ENCODE measurements around the gene RTL10. TPM values are rescaled to one million over a fixed set of nuclear protein-coding genes. Genes with fewer than 3 reads are reported as not detected.
"Not testable (repeated sequence)": the region's sequence is repeated elsewhere in the genome, so short reads cannot be mapped to it uniquely, and the experiment has no call there.

RTL10 gene
- polyA plus RNA-seq, 1 donor: 19.5 TPM

DNA sequence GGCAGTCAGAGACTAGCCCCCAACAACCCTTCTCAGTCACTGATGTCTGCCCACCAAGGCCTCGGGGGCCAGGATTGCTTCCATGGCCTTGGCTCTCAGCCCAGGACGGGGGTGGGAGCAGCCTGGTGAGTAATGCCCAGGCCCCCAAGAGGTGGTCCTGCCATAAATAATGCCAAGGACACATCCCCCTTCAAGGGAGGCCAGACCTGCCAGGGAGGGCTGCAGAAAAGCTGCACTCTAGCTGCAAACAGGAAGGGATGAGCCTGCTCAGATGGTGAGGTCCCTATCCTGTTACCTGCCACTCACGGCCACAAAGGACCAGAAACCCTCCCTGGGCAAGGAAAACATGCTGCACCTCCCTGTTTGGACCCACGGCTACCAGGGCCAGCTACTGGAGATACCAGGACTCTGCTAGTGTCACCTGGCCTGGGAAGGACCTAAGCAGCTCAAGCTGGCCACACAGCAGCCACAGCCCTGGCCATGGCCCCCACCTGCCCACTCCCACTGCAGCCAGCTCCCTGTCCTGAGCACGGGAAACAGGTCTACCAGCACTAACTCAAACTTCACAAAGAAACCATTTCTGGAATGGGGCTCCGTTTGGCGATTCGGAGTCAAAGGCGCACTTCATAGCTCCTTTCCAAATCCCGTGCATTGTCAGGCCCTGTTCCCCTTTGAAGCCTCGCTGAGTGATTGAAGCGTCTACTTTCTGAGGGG lies 12.1 kb downstream of the RTL10 start:
- no peak overlapping the region for H3K27ac ChIP-seq (ENCODE audit: low read length)
- peaks cover 7% of the 10 kb centered on the region for H3K36me3 ChIP-seq (ENCODE audit: control insufficient read depth, insufficient read depth, low read length)
- WGBS (ENCODE audit: insufficient coverage, low lambda C conversion rate): 100% methylated on average over 1 of the region's 12 CpGs
- no peak for DNase-seq
- H3K27me3 ChIP-seq (ENCODE audit: control insufficient read depth, insufficient read depth, low read length): no peaks in the 10 kb centered on the region
- no peaks in the 10 kb centered on the region for H3K4me1 ChIP-seq (ENCODE audit: control insufficient read depth, insufficient read depth, low read length)
- no peak overlapping the region for H3K4me3 ChIP-seq (ENCODE audit: low read length)
- peaks cover 2% of the 10 kb centered on the region for H3K9me3 ChIP-seq (ENCODE audit: control insufficient read depth, low read depth, low read length)

DNA sequence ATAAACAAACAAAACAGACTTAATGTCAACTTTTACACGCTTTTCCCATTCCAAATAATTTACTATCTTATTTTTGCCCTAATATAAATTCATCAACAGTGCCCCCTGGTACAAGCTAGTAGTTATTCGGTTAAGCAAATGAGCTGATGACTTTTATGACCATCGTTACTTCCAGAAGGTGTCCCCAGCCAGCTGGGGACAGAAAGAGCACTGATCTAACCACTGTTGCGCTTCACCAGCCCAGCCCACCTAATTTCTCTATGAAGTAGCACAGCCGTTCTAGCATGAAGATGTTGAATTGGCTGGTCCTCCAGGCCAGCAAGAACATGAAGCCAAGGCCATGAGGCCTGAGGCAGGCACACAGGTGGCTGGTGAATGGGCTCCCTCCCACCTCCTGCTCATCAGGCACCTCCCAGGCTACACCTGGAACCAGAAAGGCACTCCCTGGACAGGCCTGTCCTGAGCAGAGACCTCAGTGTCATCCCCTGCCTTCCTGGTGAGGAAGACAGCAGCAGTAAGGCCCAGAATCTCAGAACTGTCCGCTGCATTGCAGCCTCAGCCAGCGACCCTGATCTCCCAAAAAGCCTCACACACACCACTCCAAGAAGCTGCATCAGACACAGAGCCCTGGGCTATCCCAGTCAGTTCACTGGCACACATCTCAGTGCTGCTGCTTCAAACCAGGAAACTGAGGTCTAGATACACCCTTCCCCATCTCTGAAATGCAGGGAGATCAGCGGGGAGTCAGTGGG lies 12.9 kb downstream of the RTL10 start:
- Histone ChIP-seq H3K9me3 (ENCODE audit: control insufficient read depth, low read depth, low read length) (no peaks in the 10 kb centered on the region), H3K4me1 (ENCODE audit: control insufficient read depth, insufficient read depth, low read length) (no peaks in the 10 kb centered on the region), H3K27me3 (ENCODE audit: control insufficient read depth, insufficient read depth, low read length) (no peaks in the 10 kb centered on the region), H3K36me3 (ENCODE audit: control insufficient read depth, insufficient read depth, low read length) (peaks cover under 1% of the 10 kb centered on the region), H3K27ac (ENCODE audit: low read length) (no peak overlapping the region), H3K4me3 (ENCODE audit: low read length) (no peak overlapping the region)
- DNase-seq: no peak
- 75% methylated on average over 1 of the region's 8 CpGs for WGBS (ENCODE audit: insufficient coverage, low lambda C conversion rate)

DNA sequence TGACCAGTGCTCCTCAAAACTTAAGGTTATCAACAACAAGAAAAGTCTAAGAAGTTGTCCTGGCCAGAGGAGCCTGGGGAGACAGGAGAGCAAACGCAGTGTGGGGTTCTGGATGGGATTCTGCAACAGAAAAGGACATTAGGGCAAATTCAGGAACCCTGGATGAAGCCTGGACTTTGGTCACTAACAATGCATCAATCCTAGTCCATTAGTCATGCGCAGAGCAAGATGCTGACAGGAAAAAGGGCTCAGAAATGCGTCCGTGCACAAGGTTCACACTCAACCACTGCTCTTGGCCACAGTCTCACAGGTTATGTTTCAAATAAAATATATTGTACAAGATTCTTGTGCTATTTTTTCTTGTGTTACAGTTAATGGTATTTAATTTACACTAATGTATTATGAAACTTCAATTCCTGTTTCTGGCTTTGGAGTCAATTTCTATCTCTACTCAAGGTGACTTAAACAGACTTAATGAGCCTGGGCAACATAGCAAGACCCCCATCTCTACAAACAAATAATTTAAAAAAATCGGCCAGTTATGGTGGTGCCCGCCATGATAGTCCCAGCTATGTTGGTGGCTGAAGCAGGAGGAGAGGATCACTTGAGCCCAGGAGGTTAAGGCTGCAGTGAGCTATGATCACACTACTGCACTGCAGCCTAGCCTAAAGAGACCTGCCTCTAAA lies 13.6 kb downstream of the RTL10 start:
- no peaks in the 10 kb centered on the region for H3K27me3 ChIP-seq (ENCODE audit: control insufficient read depth, insufficient read depth, low read length)
- H3K4me3 ChIP-seq (ENCODE audit: low read length): no peak overlapping the region
- no peaks in the 10 kb centered on the region for H3K36me3 ChIP-seq (ENCODE audit: control insufficient read depth, insufficient read depth, low read length)
- DNase-seq: peak; percentile 44 to 59
- no peaks in the 10 kb centered on the region for H3K4me1 ChIP-seq (ENCODE audit: control insufficient read depth, insufficient read depth, low read length)
- no peak overlapping the region for H3K27ac ChIP-seq (ENCODE audit: low read length)
- 40% methylated on average over 2 of the region's 6 CpGs for WGBS (ENCODE audit: insufficient coverage, low lambda C conversion rate)
- H3K9me3 ChIP-seq (ENCODE audit: control insufficient read depth, low read depth, low read length): no peaks in the 10 kb centered on the region

DNA sequence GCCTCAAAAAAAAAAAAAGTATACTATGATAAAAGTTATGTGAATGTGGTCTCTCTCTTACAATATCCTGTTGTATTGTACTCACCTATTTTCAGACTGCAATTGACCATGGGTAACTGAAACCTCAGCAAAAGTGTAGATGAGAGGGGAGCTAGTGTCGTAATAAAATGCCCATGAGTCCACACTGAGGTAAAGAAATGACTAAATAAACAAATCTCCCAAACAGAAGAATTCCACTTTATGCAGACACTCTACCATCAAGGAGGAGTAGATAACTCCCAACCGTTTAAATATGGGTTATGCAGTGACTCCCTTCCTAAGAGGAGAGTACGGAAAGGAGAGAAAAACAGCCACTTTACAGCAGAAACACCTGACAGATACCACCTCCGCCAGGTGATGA lies 14.6 kb downstream of the RTL10 start:
- no peaks in the 10 kb centered on the region for H3K27me3 ChIP-seq (ENCODE audit: control insufficient read depth, insufficient read depth, low read length)
- H3K27ac ChIP-seq (ENCODE audit: low read length): no peak overlapping the region
- H3K4me1 ChIP-seq (ENCODE audit: control insufficient read depth, insufficient read depth, low read length): no peaks in the 10 kb centered on the region
- DNase-seq: no peak
- WGBS (ENCODE audit: insufficient coverage, low lambda C conversion rate): 17% methylated on average over 1 of the region's 4 CpGs
- H3K4me3 ChIP-seq (ENCODE audit: low read length): no peak overlapping the region
- H3K9me3 ChIP-seq (ENCODE audit: control insufficient read depth, low read depth, low read length): no peaks in the 10 kb centered on the region
- no peaks in the 10 kb centered on the region for H3K36me3 ChIP-seq (ENCODE audit: control insufficient read depth, insufficient read depth, low read length)

DNA sequence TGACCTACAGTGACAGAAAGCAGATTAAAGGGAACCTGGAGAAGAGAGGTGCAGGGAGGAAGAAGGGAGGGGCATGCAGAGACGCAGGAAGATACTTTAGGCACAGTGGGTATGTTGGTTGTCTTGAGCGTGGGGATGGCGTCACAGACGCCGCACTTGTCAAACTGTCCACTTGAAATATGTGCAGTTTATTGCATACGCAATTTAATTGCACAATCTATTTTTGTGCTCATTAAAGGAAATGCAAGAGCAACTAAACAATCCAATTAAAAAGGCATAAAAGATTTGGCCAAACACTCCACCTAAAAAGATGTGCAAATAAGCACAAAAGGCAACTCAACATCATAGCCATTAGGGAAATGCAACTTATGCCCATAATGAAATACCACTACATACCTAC lies 16.8 kb downstream of the RTL10 start:
- 100% methylated on average over 2 of the region's 6 CpGs for WGBS (ENCODE audit: insufficient coverage, low lambda C conversion rate)
- DNase-seq: no peak
- H3K9me3 ChIP-seq (ENCODE audit: control insufficient read depth, low read depth, low read length): no peaks in the 10 kb centered on the region
- H3K27me3 ChIP-seq (ENCODE audit: control insufficient read depth, insufficient read depth, low read length): no peaks in the 10 kb centered on the region
- H3K4me3 ChIP-seq (ENCODE audit: low read length): no peak overlapping the region
- no peaks in the 10 kb centered on the region for H3K4me1 ChIP-seq (ENCODE audit: control insufficient read depth, insufficient read depth, low read length)
- no peak overlapping the region for H3K27ac ChIP-seq (ENCODE audit: low read length)
- no peaks in the 10 kb centered on the region for H3K36me3 ChIP-seq (ENCODE audit: control insufficient read depth, insufficient read depth, low read length)

DNA sequence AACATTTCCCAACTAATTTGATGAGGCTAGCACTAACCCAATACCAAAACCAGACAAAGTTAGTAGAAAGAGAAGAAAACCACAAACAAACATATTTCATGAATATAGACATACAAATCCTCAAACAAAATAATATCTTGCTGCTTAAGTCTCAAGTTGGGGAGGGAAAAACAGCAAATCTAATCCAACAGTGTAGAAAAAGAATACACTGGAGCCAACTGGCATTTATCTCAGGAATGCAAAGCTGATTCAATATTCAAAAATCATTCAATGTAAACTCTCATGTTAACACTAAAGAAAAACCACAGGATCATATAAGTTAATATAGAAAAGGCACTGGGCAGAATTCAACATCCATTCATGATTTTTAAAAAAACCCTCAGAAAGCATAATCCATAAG lies 18.2 kb downstream of the RTL10 start:
- no peaks in the 10 kb centered on the region for H3K4me1 ChIP-seq (ENCODE audit: control insufficient read depth, insufficient read depth, low read length)
- no peak overlapping the region for H3K4me3 ChIP-seq (ENCODE audit: low read length)
- no peak for DNase-seq
- no peaks in the 10 kb centered on the region for H3K9me3 ChIP-seq (ENCODE audit: control insufficient read depth, low read depth, low read length)
- no peaks in the 10 kb centered on the region for H3K27me3 ChIP-seq (ENCODE audit: control insufficient read depth, insufficient read depth, low read length)
- no peak overlapping the region for H3K27ac ChIP-seq (ENCODE audit: low read length)
- no peaks in the 10 kb centered on the region for H3K36me3 ChIP-seq (ENCODE audit: control insufficient read depth, insufficient read depth, low read length)

DNA sequence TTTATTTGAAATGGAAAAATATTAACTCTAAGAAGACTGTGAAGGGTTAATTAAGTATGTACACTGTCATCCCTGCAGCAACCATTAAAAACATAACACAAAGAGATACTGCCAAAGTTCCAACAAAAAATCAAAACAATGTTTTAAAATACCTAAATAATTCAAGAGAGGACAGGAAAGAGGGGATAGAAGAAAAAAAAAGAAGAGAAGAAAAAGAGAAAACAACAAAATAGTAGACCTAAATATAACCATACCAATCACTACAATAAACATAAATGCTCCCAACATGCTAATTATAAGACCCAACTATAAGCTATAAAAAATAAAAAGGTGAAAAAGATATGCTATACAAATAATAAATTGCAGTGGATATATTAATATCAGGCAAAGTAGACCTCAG lies 20.1 kb downstream of the RTL10 start:
- H3K27me3 ChIP-seq (ENCODE audit: control insufficient read depth, insufficient read depth, low read length): no peaks in the 10 kb centered on the region
- H3K36me3 ChIP-seq (ENCODE audit: control insufficient read depth, insufficient read depth, low read length): no peaks in the 10 kb centered on the region
- H3K4me3 ChIP-seq (ENCODE audit: low read length): no peak overlapping the region
- H3K27ac ChIP-seq (ENCODE audit: low read length): no peak overlapping the region
- H3K9me3 ChIP-seq (ENCODE audit: control insufficient read depth, low read depth, low read length): no peaks in the 10 kb centered on the region
- no peaks in the 10 kb centered on the region for H3K4me1 ChIP-seq (ENCODE audit: control insufficient read depth, insufficient read depth, low read length)
- no peak for DNase-seq

DNA sequence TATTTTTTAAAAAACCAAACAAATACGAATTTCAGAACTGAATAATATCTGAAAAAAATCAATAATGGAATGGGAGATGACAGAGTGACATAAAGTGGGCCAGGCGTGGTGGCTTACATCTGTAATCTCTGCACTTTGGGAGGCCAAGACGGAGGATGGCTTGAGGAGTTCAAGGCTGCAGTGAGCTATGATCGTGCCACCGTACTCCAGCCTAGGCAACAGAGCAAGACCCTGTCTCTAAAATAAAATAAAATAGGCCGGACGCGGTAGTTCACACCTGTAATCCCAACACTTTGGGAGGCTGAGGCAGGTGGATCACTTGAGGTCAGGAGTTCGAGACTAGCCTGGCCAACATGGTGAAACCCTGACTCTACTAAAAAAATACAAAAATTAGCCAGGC lies 21.3 kb downstream of the RTL10 start:
- not testable (repeated sequence) for H3K27me3 ChIP-seq (ENCODE audit: control insufficient read depth, insufficient read depth, low read length); H3K9me3 ChIP-seq (ENCODE audit: control insufficient read depth, low read depth, low read length); H3K4me1 ChIP-seq (ENCODE audit: control insufficient read depth, insufficient read depth, low read length); DNase-seq; H3K36me3 ChIP-seq (ENCODE audit: control insufficient read depth, insufficient read depth, low read length); H3K27ac ChIP-seq (ENCODE audit: low read length); H3K4me3 ChIP-seq (ENCODE audit: low read length)
- 86% methylated on average over 2 of the region's 9 CpGs for WGBS (ENCODE audit: insufficient coverage, low lambda C conversion rate)

DNA sequence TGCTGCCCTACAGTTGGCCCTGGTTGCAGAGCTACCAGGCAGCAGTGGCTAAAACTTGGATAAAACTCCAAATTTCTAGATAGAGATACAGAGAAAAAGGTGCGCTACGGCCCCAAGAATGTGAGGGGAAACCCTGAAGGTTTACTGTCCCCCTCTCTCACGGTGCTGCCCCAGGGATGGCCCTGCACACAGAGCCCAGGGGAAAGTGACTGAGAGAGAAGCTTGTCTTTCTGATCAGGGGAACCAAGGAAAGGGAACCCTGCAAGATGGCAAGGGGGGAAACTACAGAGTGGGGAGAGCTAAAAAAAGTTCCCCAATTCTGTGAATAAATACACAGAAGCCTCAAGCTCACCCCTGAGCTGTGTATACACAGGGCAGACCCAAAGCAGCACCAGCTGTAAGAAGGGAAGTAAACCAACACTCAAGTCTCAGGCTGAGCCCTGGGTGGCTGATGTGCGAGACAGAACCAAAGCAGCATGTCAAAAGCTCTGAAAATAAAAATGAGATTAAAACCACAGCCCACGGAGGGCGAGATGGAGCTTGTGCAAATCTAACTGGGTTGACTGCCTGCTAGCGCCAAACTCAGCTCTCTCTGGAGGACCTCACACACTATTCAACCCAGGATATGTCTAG lies 22.1 kb downstream of the RTL10 start:
- WGBS (ENCODE audit: insufficient coverage, low lambda C conversion rate): 60% methylated on average over 1 of the region's 7 CpGs
- Histone ChIP-seq H3K4me3 (ENCODE audit: low read length) (no peak overlapping the region), H3K4me1 (ENCODE audit: control insufficient read depth, insufficient read depth, low read length) (no peaks in the 10 kb centered on the region), H3K36me3 (ENCODE audit: control insufficient read depth, insufficient read depth, low read length) (no peaks in the 10 kb centered on the region), H3K9me3 (ENCODE audit: control insufficient read depth, low read depth, low read length) (no peaks in the 10 kb centered on the region), H3K27ac (ENCODE audit: low read length) (no peak overlapping the region), H3K27me3 (ENCODE audit: control insufficient read depth, insufficient read depth, low read length) (no peaks in the 10 kb centered on the region)
- no peak for DNase-seq

DNA sequence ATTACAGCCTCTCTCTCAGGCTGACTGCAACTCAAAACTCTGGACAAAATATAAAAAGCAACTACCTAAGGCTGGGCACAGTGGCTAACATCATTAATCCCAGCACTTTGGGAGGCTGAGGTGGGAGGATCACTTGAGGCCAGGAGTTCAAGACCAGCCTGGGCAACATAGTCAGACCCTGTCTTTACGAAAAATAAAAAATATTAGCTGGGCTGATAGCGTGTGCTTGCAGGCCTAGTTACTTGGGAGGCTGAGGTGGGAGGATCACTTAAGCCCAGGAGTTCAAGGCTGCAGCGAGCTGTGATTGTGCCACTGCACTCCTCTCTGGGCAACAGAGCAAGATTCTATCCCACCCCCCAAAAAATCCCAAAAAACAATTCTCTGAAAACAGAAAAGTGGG lies 22.7 kb downstream of the RTL10 start:
- not testable (repeated sequence) for H3K36me3 ChIP-seq (ENCODE audit: control insufficient read depth, insufficient read depth, low read length); H3K9me3 ChIP-seq (ENCODE audit: control insufficient read depth, low read depth, low read length); DNase-seq; H3K27ac ChIP-seq (ENCODE audit: low read length); H3K4me1 ChIP-seq (ENCODE audit: control insufficient read depth, insufficient read depth, low read length); H3K4me3 ChIP-seq (ENCODE audit: low read length); H3K27me3 ChIP-seq (ENCODE audit: control insufficient read depth, insufficient read depth, low read length)
- WGBS (ENCODE audit: insufficient coverage, low lambda C conversion rate): no CpG with 5 or more reads among the region's 3 CpGs

Data from large intestine (tissue), 3 donors.